AG08395 (cell line): Measurements from ENCODE around the gene TNFRSF14.

Experiments
- DNase-seq: peaks from one replicate; pipeline ENCODE4 v3.0.0; 2012; ENCODE audit warnings: mixed read lengths, low spot score

The TNFRSF14 gene

DNA sequence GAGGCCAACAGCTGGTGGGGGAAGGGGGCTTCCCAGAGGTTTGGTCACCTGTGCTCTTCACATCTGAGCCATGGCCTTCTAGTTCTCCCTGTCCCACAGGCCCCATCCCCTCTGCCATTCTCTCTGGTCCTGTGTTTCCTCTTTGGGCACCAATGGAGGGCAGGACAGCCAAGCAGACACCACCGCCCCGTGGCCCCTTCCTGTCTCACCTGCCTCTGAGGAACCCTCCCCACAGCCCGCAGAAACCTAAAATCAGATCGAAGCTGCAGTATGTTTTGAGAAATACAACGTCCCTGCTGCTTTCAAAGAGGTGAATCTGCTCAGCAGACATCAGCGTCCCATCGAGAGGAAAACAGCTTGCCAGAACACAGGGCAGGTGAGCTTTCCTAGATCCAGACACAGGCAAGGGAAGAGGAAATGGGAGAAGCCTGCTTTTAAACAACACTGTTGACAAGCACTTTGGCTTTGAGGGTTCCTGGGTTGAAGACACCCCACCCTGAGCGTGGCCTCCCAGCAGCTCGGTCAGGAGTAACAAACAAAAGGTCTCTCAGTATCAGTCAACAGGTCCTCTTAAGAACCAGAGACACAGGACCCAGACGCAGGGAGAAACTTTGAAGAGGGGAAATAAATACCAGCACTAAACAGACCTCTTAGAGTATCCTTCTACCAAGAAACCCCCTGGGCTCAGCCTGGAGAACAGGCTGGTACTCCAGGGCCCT lies 32.1 kb upstream of the TNFRSF14 start:
- DNase-seq = no peak

DNA sequence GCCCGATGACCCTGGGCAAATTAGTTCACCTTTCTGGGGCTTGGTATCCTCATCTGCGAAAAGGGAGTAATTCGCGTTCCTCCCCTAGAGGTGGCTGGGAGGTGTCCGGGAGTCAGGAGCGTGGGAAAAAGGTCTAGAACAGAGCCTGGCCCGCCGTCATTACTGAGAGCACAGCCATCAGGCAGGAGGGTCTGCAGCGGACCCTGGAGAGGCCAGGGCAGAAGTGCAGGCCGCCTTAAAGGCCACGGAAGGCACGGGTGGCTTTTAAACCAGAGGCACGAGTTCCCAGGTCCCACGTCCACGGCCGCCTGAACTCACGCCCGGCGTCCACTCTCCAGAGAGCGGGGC lies 30.6 kb upstream of the TNFRSF14 start:
- no peak for DNase-seq

DNA sequence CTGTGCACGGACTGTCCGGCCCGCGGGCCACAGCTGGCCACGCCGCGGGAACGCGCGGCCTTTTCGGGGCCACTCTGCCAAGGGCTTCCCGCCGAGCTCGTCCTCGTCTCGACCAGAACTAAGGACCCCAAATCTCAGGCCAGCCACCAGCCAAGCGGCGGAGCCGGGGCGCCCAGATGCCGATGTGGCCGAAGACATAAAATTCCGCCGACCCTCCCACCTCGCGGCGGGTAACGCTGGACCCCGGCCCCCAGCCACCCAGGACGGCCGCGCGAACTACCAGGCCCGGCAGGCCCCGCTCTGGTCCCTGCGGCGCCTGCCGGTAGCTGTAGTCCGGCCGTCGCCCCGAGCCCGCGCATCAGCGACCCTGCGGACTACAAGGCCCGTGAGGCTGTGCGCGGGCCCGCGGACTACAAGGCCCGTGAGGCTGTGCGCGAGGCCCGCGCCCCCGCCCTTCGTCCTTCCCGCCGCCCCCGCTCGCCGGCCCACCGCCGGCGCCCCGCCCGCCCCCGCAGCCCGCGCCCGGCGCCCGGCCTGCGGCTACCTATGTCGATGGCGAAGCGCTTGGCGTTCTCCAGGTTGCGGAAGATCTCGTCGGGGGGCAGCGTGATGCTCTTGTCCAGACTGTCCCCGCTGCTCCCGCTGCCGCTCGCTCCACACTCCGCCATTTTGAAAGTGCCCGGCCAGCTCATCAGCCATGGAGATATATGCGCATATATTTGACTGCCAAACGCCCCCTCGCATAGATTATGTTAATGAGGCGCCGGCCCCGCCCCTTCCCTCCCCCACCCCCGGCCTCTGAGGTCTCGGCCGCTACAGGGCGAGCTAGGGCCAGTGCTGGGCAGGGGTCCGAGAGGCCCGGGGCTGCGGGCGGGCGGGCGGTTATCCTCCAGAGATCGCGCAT lies 30.0 kb upstream of the TNFRSF14 start, which contains the start of gene PANK4:
TSS of gene PANK4 (minus strand) at position 677 of the 904 bp plus-strand sequence. CDS start at position 668, 9 bp downstream.
- peak; percentile 94 for DNase-seq

- DNase-seq = peak; percentile 61
Observed at GRCh38 chr1:2526824-2527555, 29.2 kb upstream of the TNFRSF14 start.

- no peak for DNase-seq
Observed at GRCh38 chr1:2527556-2527860, 28.7 kb upstream of the TNFRSF14 start.

GRCh38 chr1:2528016-2528415 lies 28.2 kb upstream of the TNFRSF14 start:
- DNase-seq = no peak

DNA sequence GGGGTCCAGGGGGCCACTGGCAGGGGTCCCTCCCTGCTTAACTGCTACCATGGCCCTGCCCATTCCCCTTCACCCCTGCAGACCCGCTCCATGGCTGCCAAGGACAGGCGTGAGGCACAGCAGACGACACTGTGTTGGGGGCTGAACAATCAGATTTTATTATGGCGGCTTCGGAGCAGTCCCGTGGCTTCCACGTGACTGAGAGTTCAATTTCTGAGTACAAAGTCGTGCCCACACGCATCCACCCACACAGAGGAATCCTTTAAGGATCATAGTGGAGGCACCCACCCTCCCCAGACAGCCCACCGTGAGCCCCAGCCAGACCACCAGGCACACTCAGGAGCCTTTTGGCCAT lies 27.6 kb upstream of the TNFRSF14 start:
- no peak for DNase-seq

GRCh38 chr1:2528966-2529783 lies 27.0 kb upstream of the TNFRSF14 start:
- DNase-seq = no peak

GRCh38 chr1:2529784-2530512 lies 26.2 kb upstream of the TNFRSF14 start, which contains the start of gene HES5:
TSS of gene HES5 (minus strand) at chr1:2530263. CDS start at chr1:2530164, 99 bp downstream.
- no peak for DNase-seq

GRCh38 chr1:2530513-2531361 lies 25.4 kb upstream of the TNFRSF14 start:
- DNase-seq = no peak

DNA sequence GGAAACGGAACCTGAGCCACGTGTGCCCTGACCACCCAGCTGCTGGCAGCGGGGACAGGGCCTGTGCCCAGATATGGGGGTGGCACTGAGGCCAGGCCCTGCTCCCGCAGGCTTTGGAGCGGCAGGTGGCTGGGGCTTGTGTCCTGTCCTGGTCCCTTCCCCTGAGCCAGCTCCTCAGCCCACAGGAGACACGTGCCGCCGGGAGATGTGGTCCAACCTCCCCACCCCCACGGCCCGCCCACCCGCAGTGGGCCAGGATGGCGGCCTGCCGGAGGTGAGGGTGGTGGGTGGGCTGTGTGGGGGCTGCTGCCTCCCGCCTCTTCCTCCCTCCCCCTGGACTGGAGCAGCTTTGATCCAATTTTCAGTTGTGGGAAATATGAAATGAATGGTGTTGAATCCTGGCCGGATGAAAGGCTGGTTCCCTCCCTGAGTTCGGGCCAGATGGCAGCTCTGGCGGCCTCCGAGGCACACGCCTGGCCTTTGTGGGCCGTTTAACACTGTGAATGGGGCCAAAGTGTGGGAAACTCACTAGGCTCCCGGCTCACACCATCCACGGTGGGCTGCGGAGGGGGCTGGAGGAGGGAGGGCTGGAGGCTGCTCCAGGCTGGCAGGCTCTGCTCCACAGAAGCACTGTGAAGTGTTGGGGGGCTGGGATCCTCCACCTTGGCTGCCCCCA lies 23.5 kb upstream of the TNFRSF14 start:
- no peak for DNase-seq

DNA sequence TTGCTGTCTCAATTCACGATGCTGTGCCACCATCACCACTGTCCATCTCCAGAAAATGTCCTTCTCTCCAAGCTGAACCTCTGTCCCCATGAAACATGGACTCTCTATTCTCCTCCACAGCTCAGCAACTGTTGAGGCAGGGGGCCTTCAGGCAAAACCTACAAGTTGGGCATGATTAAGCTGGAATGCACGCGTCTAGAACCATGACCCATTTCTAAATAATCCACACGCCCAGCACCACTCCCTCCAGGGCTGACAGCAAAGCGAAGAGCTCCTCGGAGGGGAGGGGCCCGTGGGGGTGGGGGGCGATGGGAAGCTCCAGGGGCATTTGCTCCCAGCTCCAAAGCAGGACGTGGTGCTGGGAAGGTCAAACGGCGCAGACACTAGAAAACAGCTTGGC lies 22.8 kb upstream of the TNFRSF14 start:
- DNase-seq = no peak

GRCh38 chr1:2534315-2534686 lies 21.9 kb upstream of the TNFRSF14 start:
- DNase-seq = no peak

- DNase-seq = no peak
Observed at GRCh38 chr1:2534687-2535441, 21.3 kb upstream of the TNFRSF14 start.

DNA sequence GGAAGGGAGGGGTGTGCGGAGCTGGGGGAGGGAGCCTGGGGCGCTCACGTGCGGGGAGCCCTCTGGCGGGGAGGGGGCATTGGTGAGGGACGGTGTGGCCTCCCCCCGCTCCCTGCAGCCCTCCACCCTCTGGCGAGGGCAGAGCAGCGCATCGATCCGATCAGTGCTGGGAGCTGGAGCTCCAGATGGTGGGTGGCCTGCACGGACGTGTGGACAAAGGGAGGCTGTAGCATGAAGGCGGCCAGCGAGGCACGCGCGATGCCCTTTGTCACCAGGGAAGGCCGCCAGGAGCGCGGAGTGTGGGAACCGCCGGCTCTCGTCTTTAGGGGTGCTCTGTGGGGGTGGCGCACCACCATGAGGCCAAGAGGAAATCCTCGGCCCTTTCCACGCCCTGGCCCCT lies 20.7 kb upstream of the TNFRSF14 start:
- no peak for DNase-seq

DNA sequence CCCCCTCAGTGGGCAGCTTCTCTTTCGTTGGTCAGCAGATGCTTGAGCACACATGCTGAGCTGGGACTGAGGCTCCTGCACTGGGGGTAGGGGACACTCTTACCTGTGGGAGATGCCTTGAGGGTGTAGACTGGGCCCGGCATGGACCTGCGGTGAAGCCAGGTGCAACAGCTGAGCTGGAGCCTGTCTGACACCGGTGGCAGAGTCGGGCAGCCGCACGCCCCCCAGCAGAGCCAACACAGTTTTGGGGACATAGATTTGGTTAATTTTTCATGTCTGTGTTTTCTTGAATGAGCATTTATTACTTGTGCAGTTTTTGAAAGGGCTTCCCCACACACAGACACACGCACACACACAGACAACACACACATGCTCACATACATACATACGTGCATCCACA lies 20.2 kb upstream of the TNFRSF14 start:
- DNase-seq = no peak

GRCh38 chr1:2537784-2538115 lies 18.4 kb upstream of the TNFRSF14 start:
- no peak for DNase-seq

DNA sequence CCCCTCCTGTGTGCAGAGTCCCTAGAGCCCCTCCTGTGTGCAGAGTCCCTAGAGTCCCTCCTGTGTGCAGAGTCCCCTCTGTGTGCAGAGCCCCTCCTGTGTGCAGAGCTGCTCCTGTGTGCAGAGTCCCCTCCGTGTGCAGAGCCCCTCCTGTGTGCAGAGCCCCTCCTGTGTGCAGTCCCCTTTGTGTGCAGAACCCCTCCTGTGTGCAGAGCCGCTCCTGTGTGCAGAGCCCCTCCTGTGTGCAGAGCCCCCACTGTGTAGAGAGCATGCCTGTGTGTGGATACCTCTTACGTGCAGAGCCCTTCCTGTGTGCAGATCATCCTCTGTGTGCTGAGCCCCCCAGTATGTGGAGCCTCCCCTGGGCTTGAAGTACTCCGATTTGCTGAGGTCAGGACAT lies 17.8 kb upstream of the TNFRSF14 start:
- no peak for DNase-seq

- DNase-seq = no peak
Observed at GRCh38 chr1:2538872-2539271, 17.3 kb upstream of the TNFRSF14 start.
